Trophoblast cell (in vitro differentiated cells and primary cell): ENCODE results near the gene KCNMA1.

Experiments used
- DNase-seq, 2 donors: peaks; one replicate each; pipeline ENCODE4 v3.0.0-alpha.2; 2016
- H2AFZ ChIP-seq: 2 replicates; pipeline ENCODE4 v1.6.1; 2013; ENCODE audit warnings: low read length, moderate library complexity, mild to moderate bottlenecking; ENCODE audit not compliant: insufficient read depth, poor library complexity
- H2AK5ac ChIP-seq: 2 replicates; pipeline ENCODE4 v1.6.1; 2013; ENCODE audit warnings: mild to moderate bottlenecking, low read length
- H2BK120ac ChIP-seq: 2 replicates; pipeline ENCODE4 v1.6.1; 2013; ENCODE audit warnings: low read length, mild to moderate bottlenecking, moderate library complexity; ENCODE audit not compliant: insufficient read depth, poor library complexity
- H2BK12ac ChIP-seq: 2 replicates; pipeline ENCODE4 v1.6.1; 2013; ENCODE audit warnings: mild to moderate bottlenecking, low read length, moderate library complexity
- H2BK5ac ChIP-seq: 2 replicates; pipeline ENCODE4 v1.6.1; 2013; ENCODE audit warnings: low read length, low read depth, moderate library complexity, mild to moderate bottlenecking; ENCODE audit not compliant: poor library complexity
- H3K14ac ChIP-seq: 2 replicates; pipeline ENCODE4 v1.6.1; 2013; ENCODE audit warnings: mild to moderate bottlenecking, low read length
- H3K18ac ChIP-seq: 2 replicates; pipeline ENCODE4 v1.6.1; 2013; ENCODE audit warnings: mild to moderate bottlenecking, low read length
- H3K23ac ChIP-seq: 2 replicates; pipeline ENCODE4 v1.6.1; 2013; ENCODE audit warnings: low read length
- H3K27ac ChIP-seq: 2 replicates; pipeline ENCODE4 v1.5.1; 2013; ENCODE audit warnings: low read depth, mild to moderate bottlenecking, inconsistent platforms, low read length, moderate library complexity
- H3K27me3 ChIP-seq: 2 replicates; pipeline ENCODE4 v1.6.1; 2013; ENCODE audit warnings: inconsistent platforms, mild to moderate bottlenecking, low read length, moderate library complexity; ENCODE audit not compliant: insufficient read depth
- H3K36me3 ChIP-seq, 2 experiments: 1 replicate in 1 of 2; 2 replicates in 1 of 2; pipeline ENCODE4 v1.6.1; 2013; ENCODE audit warnings: low read length in 2 of 2, mild to moderate bottlenecking in 2 of 2, moderate library complexity in 1 of 2; ENCODE audit not compliant: insufficient read depth in 2 of 2, control insufficient read depth in 1 of 2
- H3K4ac ChIP-seq: 2 replicates; pipeline ENCODE4 v1.6.1; 2013; ENCODE audit warnings: low read depth, mild to moderate bottlenecking, low read length, moderate library complexity
- H3K4me1 ChIP-seq, 2 experiments: 1 replicate in 1 of 2; 2 replicates in 1 of 2; pipeline ENCODE4 v1.6.1; 2013; ENCODE audit warnings: low read length in 2 of 2, mild to moderate bottlenecking in 2 of 2, moderate library complexity in 1 of 2; ENCODE audit not compliant: insufficient read depth in 2 of 2, control insufficient read depth in 1 of 2
- H3K4me2 ChIP-seq: 2 replicates; pipeline ENCODE4 v1.6.1; 2013; ENCODE audit warnings: inconsistent platforms, mild to moderate bottlenecking, low read length, moderate library complexity
- H3K4me3 ChIP-seq: 2 replicates; pipeline ENCODE4 v1.5.1; 2013; ENCODE audit warnings: mild to moderate bottlenecking, low read depth, low read length, inconsistent platforms
- H3K79me1 ChIP-seq: one replicate; pipeline ENCODE4 v1.6.1; 2013; ENCODE audit warnings: low read length
- H3K79me2 ChIP-seq: 2 replicates; pipeline ENCODE4 v1.6.1; 2013; ENCODE audit warnings: low read length, mild to moderate bottlenecking; ENCODE audit not compliant: control insufficient read depth, insufficient read depth, poor library complexity
- H3K9ac ChIP-seq: 2 replicates; pipeline ENCODE4 v1.6.1; 2013; ENCODE audit warnings: mild to moderate bottlenecking, low read length
- H3K9me3 ChIP-seq: 2 replicates; pipeline ENCODE4 v1.6.1; 2013; ENCODE audit warnings: low read depth, mild to moderate bottlenecking, control low read depth, inconsistent platforms, low read length; ENCODE audit not compliant: insufficient read depth
- H4K12ac ChIP-seq: 2 replicates; pipeline ENCODE4 v1.6.1; 2013; ENCODE audit warnings: low read depth, mild to moderate bottlenecking, low read length, moderate library complexity
- H4K8ac ChIP-seq: 2 replicates; pipeline ENCODE4 v1.6.1; 2013; ENCODE audit warnings: low read depth, mild to moderate bottlenecking, low read length, moderate library complexity
- H4K91ac ChIP-seq: one replicate; pipeline ENCODE4 v1.6.1; 2013; ENCODE audit warnings: low read depth, mild to moderate bottlenecking, low read length, moderate library complexity
- whole genome bisulfite sequencing: extraction: QIAGEN DNeasy Blood & Tissue Kit; methylation state at CpG from one replicate; pipeline ENCODE4 v1.1.7; 2013; ENCODE audit warnings: missing lambda C conversion rate; ENCODE audit not compliant: insufficient read length, insufficient coverage; ENCODE audit errors: extremely low coverage; 5-methylcytosine and 5-hydroxymethylcytosine counted together

The KCNMA1 gene

GRCh38 chr10:76884673-76885275, 752.8 kb downstream of the KCNMA1 start:
- H3K27ac ChIP-seq = no peak overlapping the region
- no peak overlapping the region for H4K91ac ChIP-seq
- no peak overlapping the region for H3K18ac ChIP-seq
- no peak overlapping the region for H2AFZ ChIP-seq
- H2BK12ac ChIP-seq = no peak overlapping the region
- H3K4me1 ChIP-seq = peaks cover 0 to 2% of the 10 kb centered on the region in 2 experiments
- H3K4ac ChIP-seq = no peak overlapping the region
- no peaks in the 10 kb centered on the region for H3K27me3 ChIP-seq
- H4K8ac ChIP-seq = no peak overlapping the region
- H3K4me3 ChIP-seq = no peak overlapping the region
- no peak overlapping the region for H3K23ac ChIP-seq
- no peak for DNase-seq
- no peaks in the 10 kb centered on the region for H3K79me2 ChIP-seq
- H4K12ac ChIP-seq = no peak overlapping the region
- no CpG with 5 or more reads among the region's 4 CpGs for WGBS
- H3K79me1 ChIP-seq = no peaks in the 10 kb centered on the region
- H3K14ac ChIP-seq = no peak overlapping the region
- H3K9ac ChIP-seq = no peak overlapping the region
- H3K4me2 ChIP-seq = no peak overlapping the region
- no peak overlapping the region for H2BK5ac ChIP-seq
- peaks cover 5 to 16% of the 10 kb centered on the region in 2 experiments for H3K36me3 ChIP-seq
- H2BK120ac ChIP-seq = no peak overlapping the region
- H2AK5ac ChIP-seq = no peak overlapping the region
- H3K9me3 ChIP-seq = no peaks in the 10 kb centered on the region

GRCh38 chr10:76883596-76883995, 754.0 kb downstream of the KCNMA1 start:
- Histone ChIP-seq H3K27ac (no peak overlapping the region), H4K8ac (no peak overlapping the region), H4K91ac (no peak overlapping the region), H3K14ac (no peak overlapping the region), H2AK5ac (no peak overlapping the region), H4K12ac (no peak overlapping the region), H3K9ac (no peak overlapping the region), H3K9me3 (no peaks in the 10 kb centered on the region), H2BK12ac (no peak overlapping the region), H3K4me2 (no peak overlapping the region), H3K36me3 (peaks cover 5 to 10% of the 10 kb centered on the region in 2 experiments), H3K18ac (no peak overlapping the region), H3K27me3 (no peaks in the 10 kb centered on the region), H3K4ac (no peak overlapping the region), H2BK5ac (no peak overlapping the region), H2BK120ac (no peak overlapping the region), H3K4me3 (no peak overlapping the region), H3K79me1 (no peaks in the 10 kb centered on the region), H3K23ac (no peak overlapping the region), H2AFZ (no peak overlapping the region), H3K4me1 (peaks cover 0 to 2% of the 10 kb centered on the region in 2 experiments), H3K79me2 (no peaks in the 10 kb centered on the region)
- DNase-seq = no peak
- WGBS = no CpG with 5 or more reads among the region's 1 CpG

- Histone ChIP-seq H4K91ac (no peak overlapping the region), H3K9me3 (no peaks in the 10 kb centered on the region), H3K4me1 (peaks cover 0 to 2% of the 10 kb centered on the region in 2 experiments), H4K8ac (no peak overlapping the region), H3K4me3 (no peak overlapping the region), H3K36me3 (peaks cover 5 to 8% of the 10 kb centered on the region in 2 experiments), H2AFZ (no peak overlapping the region), H2BK120ac (no peak overlapping the region), H3K18ac (no peak overlapping the region), H3K23ac (no peak overlapping the region), H2BK12ac (no peak overlapping the region), H3K27ac (no peak overlapping the region), H3K27me3 (no peaks in the 10 kb centered on the region), H3K14ac (no peak overlapping the region), H2BK5ac (no peak overlapping the region), H2AK5ac (no peak overlapping the region), H3K4ac (no peak overlapping the region), H3K79me2 (no peaks in the 10 kb centered on the region), H3K9ac (no peak overlapping the region), H3K79me1 (no peaks in the 10 kb centered on the region), H3K4me2 (no peak overlapping the region), H4K12ac (no peak overlapping the region)
- no peak for DNase-seq
Observed at GRCh38 chr10:76882796-76883195, 754.8 kb downstream of the KCNMA1 start.

- Histone ChIP-seq H2BK5ac (no peak overlapping the region), H3K4me1 (peaks cover 0 to 2% of the 10 kb centered on the region in 2 experiments), H2AFZ (no peak overlapping the region), H4K12ac (no peak overlapping the region), H3K4ac (no peak overlapping the region), H3K79me1 (no peaks in the 10 kb centered on the region), H4K8ac (no peak overlapping the region), H3K36me3 (peaks cover 4 to 7% of the 10 kb centered on the region in 2 experiments), H2BK12ac (no peak overlapping the region), H3K18ac (no peak overlapping the region), H3K27me3 (no peaks in the 10 kb centered on the region), H3K4me2 (no peak overlapping the region), H3K9me3 (no peaks in the 10 kb centered on the region), H3K23ac (no peak overlapping the region), H3K79me2 (no peaks in the 10 kb centered on the region), H3K14ac (no peak overlapping the region), H4K91ac (no peak overlapping the region), H2BK120ac (no peak overlapping the region), H3K9ac (no peak overlapping the region), H3K4me3 (no peak overlapping the region), H2AK5ac (no peak overlapping the region), H3K27ac (no peak overlapping the region)
- WGBS = no CpG with 5 or more reads among the region's 6 CpGs
- no peak for DNase-seq
Observed at GRCh38 chr10:76882245-76882644, 755.4 kb downstream of the KCNMA1 start.
